Measurements from ENCODE around the gene PPARD. TPM values are rescaled to one million over a fixed set of nuclear protein-coding genes. Genes with fewer than 3 reads are reported as not detected.
A peak's percentile ranks its signal among the peaks of the same experiment; 100 is the strongest.

The PPARD gene
- total and polyA plus RNA-seq, 12 donors = 6.0 to 39.8 (median 21.6) TPM

- Histone ChIP-seq H3K4me1 (replicated peaks in 1 of 2) (peaks cover 4 to 28% of the 10 kb centered on the region in 2 donors), H3K27me3 (no peaks in the 10 kb centered on the region), H3K9me3 (replicated peaks in 1 of 3) (no peaks in the 10 kb centered on the region), H3K4me3 (no peak overlapping the region), H3K27ac (no peak overlapping the region), H3K36me3 (replicated peaks in 1 of 2) (no peaks in the 10 kb centered on the region)
- WGBS, 4 donors = 87 to 95% (median 89%) methylated on average over 5 of the region's 5 CpGs
- no peak for DNase-seq
- intact Hi-C loops (cut with DNase I) = no loop called here
- TF ChIP-seq, protein P1, sequence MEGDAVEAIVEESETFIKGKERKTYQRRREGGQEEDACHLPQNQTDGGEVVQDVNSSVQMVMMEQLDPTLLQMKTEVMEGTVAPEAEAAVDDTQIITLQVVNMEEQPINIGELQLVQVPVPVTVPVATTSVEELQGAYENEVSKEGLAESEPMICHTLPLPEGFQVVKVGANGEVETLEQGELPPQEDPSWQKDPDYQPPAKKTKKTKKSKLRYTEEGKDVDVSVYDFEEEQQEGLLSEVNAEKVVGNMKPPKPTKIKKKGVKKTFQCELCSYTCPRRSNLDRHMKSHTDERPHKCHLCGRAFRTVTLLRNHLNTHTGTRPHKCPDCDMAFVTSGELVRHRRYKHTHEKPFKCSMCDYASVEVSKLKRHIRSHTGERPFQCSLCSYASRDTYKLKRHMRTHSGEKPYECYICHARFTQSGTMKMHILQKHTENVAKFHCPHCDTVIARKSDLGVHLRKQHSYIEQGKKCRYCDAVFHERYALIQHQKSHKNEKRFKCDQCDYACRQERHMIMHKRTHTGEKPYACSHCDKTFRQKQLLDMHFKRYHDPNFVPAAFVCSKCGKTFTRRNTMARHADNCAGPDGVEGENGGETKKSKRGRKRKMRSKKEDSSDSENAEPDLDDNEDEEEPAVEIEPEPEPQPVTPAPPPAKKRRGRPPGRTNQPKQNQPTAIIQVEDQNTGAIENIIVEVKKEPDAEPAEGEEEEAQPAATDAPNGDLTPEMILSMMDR (IDR thresholded peaks at IDR 0.05) = no peak
- no peak for TF ChIP-seq POLR2A (IDR thresholded peaks at IDR 0.05)
Observed at GRCh38 chr6:35367646-35368037, 25.3 kb downstream of the PPARD start.

DNA sequence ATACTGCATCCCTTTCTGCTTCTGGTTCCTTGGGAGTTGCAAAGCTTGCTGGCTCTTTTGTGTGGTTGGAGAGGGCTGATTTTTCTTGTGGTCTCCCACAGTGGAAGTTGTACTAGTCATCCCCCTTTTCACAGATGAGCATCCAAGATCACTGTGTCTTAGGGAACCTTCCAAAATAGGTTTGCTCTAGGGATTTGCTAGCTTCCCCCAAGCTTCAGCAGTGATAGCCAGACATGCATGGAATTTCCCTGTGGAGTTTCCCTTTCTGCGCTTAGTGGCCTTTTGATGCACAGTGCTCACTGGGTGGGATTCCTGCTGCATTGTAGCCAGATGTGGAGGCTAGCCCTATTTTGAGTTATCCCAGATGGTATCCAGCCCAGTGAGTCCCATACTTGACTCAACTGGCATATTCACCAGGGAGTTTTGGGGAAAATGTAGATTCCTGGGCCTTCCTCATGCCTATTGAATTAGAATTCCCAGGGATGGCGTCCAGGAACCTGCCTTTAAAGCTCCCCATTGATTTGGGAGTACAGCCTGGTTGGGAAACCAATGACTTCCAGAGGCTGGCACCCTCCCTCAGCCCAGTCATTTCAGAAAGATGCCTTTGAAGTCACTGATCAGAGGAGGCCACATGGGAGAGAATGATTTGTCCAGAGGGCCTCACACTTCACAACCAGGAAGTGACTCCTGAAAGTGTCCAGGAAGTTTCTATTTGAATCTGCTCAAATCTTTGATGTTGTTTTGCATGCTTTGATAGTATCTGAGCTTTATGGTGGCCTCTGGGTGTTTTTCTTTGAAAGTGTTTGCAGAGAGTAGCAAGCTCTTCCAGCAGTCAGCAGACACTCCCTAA is 25.9 kb downstream of the PPARD start:
- WGBS, 4 donors = 88 to 100% (median 95%) methylated on average over 1 to 2 of the region's 2 CpGs
- Histone ChIP-seq H3K9me3 (replicated peaks in 1 of 3) (no peaks in the 10 kb centered on the region), H3K36me3 (replicated peaks in 1 of 2) (no peaks in the 10 kb centered on the region), H3K4me1 (replicated peaks in 1 of 2) (peaks cover 4 to 28% of the 10 kb centered on the region in 2 donors), H3K27me3 (no peaks in the 10 kb centered on the region), H3K4me3 (no peak overlapping the region), H3K27ac (no peak overlapping the region)
- TF ChIP-seq, protein P1 (IDR thresholded peaks at IDR 0.05) = no peak
- TF ChIP-seq POLR2A (IDR thresholded peaks at IDR 0.05) = no peak
- intact Hi-C loops (cut with DNase I) = no loop called here
- DNase-seq = no peak

DNA sequence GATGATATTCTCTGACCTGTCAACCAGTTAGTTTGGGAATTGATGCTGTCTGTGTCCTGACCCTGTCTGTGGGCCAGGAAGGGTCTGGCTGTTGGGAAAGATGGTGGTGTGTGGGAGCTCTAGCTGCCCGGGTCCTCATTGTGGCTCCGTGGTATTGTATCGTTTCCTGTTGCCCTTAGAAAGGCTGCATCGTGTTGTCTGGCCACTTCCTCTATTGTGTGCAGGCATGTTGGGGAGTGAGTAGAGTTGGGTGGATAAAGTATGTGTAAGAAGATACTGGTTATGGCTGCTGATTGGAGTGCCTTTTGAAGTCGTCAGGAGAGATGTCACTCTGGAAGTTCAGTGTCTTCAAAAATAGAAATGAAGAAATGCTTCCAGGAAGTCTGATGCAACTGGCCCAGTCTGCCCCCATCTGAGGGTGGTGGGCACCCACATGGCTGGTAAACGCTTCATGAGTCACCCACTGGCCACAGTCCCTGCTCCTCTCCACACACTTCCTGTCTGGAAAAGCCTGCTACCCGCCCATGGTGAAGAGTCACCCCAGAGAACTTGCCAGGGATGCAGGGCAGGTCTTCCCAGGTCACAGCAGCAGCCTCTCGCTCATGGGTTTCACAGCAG is 27.9 kb downstream of the PPARD start:
- WGBS, 4 donors = 50 to 54% (median 51%) methylated on average over 6 to 8 of the region's 8 CpGs
- Histone ChIP-seq H3K4me3 (no peak overlapping the region), H3K27me3 (no peaks in the 10 kb centered on the region), H3K36me3 (replicated peaks in 1 of 2) (no peaks in the 10 kb centered on the region), H3K27ac (peak overlapping the region in 3 of 5 donors; percentile 10 to 74 (median 63)), H3K9me3 (replicated peaks in 1 of 3) (no peaks in the 10 kb centered on the region), H3K4me1 (replicated peaks in 1 of 2) (peaks cover 4 to 28% of the 10 kb centered on the region in 2 donors)
- TF ChIP-seq, protein P1 (IDR thresholded peaks at IDR 0.05) = no peak
- no peak for TF ChIP-seq POLR2A (IDR thresholded peaks at IDR 0.05)
- peak; percentile 51 to 91 (median 83) for DNase-seq
- intact Hi-C loops (cut with DNase I) = no loop called here

DNA sequence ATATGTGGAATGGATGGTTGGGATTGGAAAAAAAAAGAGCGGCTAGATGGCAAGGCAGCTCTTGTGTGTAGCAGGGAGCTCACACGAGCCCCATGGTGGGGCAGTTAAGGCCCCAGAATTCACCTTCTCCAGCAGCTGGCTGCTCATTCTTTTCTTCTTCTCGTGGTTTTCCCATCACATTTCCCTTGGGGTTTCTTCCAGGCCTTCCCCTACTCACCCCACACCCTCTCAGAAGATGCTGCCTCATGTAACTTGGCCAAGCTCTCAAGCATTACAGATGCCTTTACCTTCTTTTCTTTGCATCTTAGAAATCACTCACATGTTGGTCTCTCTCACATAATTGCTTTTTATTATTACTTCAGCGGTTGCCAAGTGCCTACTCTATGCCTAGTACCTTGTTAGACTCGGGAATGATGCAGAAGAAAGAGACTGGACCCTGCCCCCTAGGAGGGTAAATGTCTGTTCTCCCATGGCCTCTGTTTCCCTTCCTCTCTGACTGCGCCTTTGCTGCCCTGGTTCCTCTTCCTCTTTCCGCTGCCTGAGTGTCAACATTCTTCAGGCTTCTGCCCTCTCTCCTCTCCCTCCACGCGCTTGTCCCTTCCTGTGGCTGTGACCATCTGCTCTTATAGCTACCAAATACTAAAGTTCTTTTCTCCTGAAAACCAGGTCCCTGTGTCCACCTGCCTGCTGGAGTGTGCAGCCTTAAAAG is 28.6 kb downstream of the PPARD start:
- no peaks in the 10 kb centered on the region for H3K9me3 ChIP-seq (replicated peaks in 1 of 3)
- TF ChIP-seq POLR2A (IDR thresholded peaks at IDR 0.05) = no peak
- TF ChIP-seq, protein P1 (IDR thresholded peaks at IDR 0.05) = no peak
- no peaks in the 10 kb centered on the region for H3K36me3 ChIP-seq (replicated peaks in 1 of 2)
- H3K4me3 ChIP-seq = no peak overlapping the region
- peak in 5 of 7 donors; percentile 30 to 63 (median 37) for DNase-seq
- intact Hi-C loops (cut with DNase I) = no loop called here
- no peaks in the 10 kb centered on the region for H3K27me3 ChIP-seq
- peak overlapping the region in 3 of 5 donors; percentile 30 to 74 (median 63) for H3K27ac ChIP-seq
- 76 to 82% (median 79%) methylated on average over 9 of the region's 9 CpGs for WGBS, 4 donors
- H3K4me1 ChIP-seq (replicated peaks in 1 of 2) = peaks cover 4 to 28% of the 10 kb centered on the region in 2 donors

Measured in adrenal gland (tissue), 12 donors.